IMR-90 (cell line): ENCODE data around the gene HUNK.

Experiments used
- FOS ChIP-seq: fragments of 150-350 bp; IDR thresholded peaks from 2 replicates; pipeline ENCODE4 v1.6.1; 2016; ENCODE audit warnings: low read depth, low read length
- POLR2A ChIP-seq: IDR thresholded peaks from 2 replicates; pipeline ENCODE4 v1.6.1; 2012; ENCODE audit warnings: mild to moderate bottlenecking, low read depth, low read length
- RAD21 ChIP-seq: IDR thresholded peaks from 2 replicates; pipeline ENCODE4 v1.6.1; 2012; ENCODE audit warnings: low read length, improper control_type of control experiment
- SMC3 ChIP-seq: fragments of 150-350 bp; IDR thresholded peaks from 2 replicates; pipeline ENCODE4 v1.6.1; 2016; ENCODE audit warnings: low read depth, mild to moderate bottlenecking, antibody characterized with exemption, low read length, moderate library complexity
- TF ChIP-seq, protein P1 (sequence below): conservative IDR thresholded peaks from 2 replicates; pipeline ENCODE4 v1.5.1; 2012; ENCODE audit warnings: mild to moderate bottlenecking, low read depth, low read length, improper control_type of control experiment

DNA sequence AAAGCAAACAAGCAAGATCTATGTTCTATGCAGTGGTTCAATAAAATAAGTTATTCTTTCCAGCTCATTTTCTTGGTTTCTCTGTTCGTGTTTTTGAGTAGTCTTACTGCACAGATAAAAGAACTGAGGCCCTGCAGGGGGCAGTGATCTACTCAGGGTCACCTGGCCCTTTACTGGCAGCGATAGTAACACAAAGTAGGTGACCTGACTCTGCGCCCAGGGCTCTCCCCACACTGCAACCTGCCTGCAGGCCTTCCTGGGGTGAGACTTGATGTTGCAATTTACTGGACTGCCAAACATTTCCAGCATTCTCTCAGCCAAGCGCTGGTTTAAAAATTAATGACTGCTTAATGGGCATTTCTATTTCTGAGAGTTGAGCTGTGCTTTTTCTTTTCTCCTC is 110.3 kb downstream of the HUNK start:
- TF ChIP-seq POLR2A: no peak
- no peak for TF ChIP-seq RAD21
- no peak for TF ChIP-seq SMC3
- TF ChIP-seq FOS: no peak
- TF ChIP-seq, protein P1, sequence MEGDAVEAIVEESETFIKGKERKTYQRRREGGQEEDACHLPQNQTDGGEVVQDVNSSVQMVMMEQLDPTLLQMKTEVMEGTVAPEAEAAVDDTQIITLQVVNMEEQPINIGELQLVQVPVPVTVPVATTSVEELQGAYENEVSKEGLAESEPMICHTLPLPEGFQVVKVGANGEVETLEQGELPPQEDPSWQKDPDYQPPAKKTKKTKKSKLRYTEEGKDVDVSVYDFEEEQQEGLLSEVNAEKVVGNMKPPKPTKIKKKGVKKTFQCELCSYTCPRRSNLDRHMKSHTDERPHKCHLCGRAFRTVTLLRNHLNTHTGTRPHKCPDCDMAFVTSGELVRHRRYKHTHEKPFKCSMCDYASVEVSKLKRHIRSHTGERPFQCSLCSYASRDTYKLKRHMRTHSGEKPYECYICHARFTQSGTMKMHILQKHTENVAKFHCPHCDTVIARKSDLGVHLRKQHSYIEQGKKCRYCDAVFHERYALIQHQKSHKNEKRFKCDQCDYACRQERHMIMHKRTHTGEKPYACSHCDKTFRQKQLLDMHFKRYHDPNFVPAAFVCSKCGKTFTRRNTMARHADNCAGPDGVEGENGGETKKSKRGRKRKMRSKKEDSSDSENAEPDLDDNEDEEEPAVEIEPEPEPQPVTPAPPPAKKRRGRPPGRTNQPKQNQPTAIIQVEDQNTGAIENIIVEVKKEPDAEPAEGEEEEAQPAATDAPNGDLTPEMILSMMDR: no peak
